ENCODE measurements around the gene FAR2.

GRCh38 chr12:29163146-29163545, 14.1 kb downstream of the FAR2 start:
- TF ChIP-seq CC2D1A (CRISPR knock-in tag; IDR thresholded peaks at IDR 0.05): no peak
- TF ChIP-seq ZNF101 (CRISPR knock-in tag; IDR thresholded peaks at IDR 0.05; ENCODE audit: borderline replicate concordance, low read depth): no peak
